HG03103 (cell line): Measurements from ENCODE around the gene HDAC4.

Source experiments
- ATAC-seq: cut with Tn5 transposase; IDR thresholded peaks from one replicate; pipeline ENCODE4 v1.9.1; 2021; ENCODE audit warnings: low read depth; ENCODE audit not compliant: unreplicated experiment

The HDAC4 gene

DNA sequence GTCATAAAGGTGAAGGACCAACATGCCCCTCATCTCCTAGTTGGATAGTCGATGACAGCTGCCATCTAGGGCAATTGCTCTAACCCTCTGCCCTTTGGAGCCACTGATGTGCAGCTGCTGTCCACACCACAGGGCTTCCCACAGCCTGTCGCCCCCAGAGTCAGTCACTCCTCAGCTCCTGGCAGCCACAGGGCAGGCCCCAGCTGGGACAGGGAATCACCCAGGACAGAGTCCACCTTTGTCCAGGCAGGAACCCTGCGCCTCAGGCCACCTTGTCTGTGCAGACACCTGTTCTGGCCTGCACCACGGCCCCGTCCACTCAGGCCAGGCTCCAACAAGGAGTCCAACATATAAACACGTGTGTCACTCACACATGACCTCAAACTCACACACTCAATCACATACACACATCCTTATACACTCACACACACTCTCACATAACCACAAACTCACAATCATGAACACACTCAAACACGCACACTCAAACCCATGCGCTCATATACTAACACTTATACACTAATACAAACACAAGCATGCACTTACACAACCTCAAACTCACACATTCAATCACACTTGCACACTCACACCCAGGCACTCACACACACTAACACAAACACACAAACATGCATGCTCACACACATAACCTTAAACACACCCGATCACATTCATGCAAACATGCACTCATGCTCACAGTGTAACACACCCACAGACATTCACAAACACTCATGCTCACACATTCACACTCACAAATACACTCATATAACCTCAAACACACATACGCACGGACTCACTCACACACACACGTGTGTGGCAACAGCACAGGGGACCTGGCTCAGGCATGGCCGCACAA, 29.7 kb downstream of the HDAC4 start:
- no peak for ATAC-seq

DNA sequence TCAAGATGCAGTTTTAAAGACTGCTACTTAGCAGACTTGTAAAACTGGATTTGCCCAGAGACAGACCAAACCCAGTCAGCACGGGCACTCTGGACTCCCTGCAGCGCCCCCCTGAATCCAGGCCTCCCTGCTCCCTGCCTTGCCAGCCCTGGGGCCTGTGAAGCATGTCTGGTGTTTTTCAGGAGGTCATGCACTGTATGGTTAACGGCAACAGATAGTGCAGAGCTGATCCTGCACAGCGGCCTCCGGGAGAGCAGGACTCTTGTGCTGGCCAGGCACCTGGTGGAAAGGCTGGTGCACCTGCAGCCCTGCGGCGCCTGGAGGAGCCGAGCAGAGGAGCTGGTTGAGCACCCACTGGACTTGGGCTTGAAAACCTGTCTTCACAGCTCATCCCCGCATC, 30.4 kb downstream of the HDAC4 start:
- no peak for ATAC-seq

DNA sequence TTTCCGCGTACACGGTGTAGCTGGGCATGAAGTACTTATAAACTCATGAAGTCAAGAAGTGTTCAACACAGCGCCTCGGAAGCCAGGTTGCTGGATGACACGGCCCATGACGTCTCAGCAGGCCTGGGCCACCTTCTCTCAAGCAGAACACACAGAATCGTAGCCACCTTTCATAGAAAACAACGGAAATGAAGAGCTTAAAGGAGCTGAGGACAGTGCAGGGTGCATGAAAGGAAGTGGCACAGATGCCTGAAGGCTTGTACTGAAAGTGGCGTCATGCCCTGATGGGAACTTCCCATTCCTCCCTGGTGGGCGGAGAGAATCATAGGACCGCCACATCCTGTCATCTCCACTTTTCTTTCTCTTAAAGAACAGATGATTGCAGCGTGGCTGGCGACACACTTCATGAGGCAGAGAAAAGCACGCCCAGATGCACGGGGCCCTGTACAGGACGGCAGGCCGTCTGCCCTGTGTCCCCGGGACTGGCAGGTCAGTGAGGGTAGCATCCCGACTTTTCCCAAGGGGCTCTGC, 31.1 kb downstream of the HDAC4 start:
- peak; percentile 60 for ATAC-seq

DNA sequence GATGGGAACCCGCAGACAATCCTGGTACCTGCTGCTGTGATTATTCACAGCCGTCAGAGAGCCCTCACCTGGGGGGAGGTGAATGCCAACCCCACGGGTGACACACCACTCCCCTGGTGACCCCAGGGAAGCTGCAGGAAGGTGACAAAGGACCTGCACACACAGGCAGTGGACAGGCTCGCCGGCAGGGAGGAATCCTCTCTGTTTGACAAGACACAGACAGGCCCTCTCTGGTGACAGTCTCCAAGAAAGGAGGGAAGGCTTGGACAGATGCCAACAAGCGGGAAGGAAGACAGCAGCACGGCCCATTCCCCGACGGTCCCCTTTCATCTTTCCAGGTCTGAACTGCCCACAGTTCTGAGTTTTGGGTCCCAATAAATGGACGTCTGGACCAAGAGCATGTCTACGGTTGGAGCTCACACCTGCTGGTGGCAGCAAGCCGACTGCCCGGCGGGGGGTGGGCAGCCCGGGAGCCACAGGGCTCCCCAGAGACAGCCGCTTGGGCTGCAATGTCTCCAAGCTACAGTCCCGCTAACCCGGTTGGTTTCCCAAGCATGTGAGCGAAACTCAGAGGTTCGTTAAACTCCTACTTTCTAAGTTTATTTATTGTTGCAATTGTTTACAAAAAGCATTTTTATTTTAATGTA, 31.8 kb downstream of the HDAC4 start:
- no peak for ATAC-seq

DNA sequence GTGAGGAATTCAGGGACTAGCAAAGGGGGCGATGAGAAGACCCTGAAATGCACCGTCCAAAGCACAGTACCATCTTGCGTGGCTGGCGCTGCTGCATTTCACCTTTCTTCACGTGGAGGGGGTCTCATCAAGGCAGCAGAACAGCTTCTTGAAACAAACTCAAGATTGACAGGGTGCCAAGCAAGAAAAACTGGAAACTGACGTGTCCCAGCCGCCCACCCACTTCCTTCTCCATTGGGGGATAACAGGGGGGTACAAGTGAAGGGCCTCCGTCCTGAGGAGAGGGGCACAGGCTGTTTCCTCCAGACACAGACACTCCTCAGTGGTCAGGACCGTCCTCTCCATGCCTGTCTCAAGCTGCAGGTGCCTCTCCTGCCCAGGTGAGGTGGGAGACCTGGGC, 32.5 kb downstream of the HDAC4 start:
- no peak for ATAC-seq

DNA sequence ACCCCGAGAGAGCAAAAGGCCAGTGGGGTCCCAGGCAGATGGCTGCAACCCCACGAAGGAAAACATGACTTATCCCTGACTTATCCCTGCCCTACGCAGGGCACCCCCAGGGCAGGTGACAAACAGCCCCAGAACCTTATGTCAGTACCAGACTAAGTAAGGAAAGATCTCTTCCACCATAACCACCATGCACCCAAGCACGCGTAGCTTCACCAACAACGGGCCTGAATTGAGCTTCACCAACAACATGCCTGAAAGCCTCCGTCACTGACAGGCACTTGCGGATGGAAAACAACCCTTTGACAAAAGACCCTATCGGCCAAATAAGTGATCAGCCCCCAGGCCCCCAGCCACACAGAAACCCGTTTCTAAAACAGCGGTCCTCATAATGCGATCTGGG, 34.1 kb downstream of the HDAC4 start:
- no peak for ATAC-seq

DNA sequence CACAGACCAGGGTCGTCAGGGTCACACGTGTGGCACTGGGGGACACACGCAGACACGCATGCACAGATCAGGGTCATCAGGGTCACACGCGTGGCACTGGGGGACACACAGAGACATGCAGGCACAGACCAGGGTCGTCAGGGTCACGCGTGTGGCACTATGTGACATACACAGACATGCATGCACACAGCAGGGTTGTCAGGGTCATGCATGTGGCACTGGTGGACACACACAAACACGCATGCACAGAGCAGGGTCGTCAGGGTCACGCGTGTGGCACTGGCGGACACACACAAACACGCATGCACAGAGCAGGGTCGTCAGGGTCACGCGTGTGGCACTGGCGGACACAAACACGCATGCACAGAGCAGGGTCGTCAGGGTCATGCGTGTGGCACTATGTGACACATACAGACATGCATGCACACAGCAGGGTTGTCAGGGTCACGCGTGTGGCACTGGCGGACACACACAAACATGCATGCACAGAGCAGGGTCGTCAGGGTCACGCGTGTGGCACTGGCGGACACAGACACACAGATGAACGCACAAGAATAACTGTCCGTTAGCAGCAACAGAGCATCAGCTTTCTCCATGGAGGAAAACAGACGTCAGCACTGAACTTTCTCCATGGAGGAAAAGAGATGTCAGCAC, 34.9 kb downstream of the HDAC4 start:
- ATAC-seq: no peak

DNA sequence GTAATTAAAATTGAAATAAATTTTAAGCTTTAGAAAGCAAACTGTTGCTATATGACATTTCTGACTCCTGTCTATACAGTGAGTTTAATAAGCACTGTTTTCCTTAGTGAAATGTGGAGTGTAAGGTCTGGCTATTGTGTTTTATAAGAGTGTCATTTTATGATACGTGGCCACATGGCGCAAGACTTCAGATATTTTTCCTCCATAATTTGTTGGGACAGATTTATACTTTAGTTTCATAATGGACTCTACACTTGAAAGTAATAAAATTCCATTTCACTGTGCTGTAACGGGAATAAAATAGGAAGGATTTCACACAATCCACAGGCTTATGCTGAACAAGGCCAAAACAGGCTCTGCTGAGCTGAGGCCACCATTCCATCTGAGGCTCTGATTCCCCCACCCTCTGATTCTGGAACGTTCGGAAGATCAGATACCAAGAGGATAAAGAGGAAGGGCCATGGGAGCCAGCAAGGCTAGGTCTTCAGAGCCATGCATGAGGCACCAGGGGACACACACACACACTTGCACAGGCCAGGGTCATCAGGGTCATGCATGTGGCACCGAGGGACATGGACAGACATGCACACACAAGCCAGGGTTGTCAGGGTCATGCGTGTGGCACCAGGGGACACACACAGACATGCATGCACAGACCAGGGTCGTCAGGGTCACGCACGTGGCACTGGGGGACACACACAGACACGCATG, 35.6 kb downstream of the HDAC4 start:
- no peak for ATAC-seq

DNA sequence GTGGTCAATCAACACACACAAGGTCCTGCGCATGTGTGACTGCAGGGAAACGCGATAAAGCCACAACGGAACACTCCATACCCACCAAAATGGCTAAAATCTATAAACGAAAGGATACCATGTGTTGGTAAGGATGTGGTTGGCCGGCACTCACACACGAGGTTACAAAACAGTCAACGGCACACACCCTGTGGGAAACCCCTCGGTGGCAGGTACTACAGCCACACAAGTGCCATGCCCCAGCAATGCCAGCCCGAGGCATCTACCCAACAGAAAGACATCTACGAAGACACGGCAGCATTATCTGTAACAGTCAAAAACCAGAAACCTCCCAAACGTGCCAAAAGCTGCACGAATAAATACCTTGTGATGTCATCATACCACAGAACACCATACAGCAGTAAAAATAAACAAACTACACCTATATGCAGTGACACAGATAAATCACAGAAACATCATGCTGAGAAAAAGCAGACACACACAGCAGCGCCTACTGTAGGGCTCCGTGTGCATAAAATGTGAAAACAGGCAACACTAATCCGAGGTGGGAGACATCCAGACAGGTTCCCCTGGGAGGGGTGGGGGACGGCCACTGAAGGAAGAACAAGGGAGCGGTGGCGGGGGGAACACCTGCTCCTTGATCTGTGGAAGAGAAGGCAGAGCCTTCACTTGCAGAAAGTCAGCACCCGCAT, 36.7 kb downstream of the HDAC4 start:
- no peak for ATAC-seq

DNA sequence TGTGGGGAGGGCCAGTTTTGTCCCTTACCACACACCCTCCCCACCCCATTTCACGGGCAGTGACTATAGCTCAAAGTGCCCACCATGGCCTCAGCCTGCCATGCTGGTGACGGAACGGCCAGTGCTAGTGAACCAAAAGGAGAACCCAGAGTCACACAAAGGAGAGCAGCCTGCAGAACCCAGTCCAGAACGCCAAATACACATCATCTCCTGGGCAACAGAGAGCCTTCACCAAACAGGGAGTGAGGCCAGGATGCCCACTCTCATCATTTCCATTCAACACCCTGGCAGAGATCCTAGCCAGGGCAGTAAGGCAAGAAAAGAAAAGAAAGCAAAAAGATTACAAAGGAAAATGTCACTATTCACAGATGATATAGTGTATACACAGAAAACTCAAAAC, 38.3 kb downstream of the HDAC4 start:
- no peak for ATAC-seq

DNA sequence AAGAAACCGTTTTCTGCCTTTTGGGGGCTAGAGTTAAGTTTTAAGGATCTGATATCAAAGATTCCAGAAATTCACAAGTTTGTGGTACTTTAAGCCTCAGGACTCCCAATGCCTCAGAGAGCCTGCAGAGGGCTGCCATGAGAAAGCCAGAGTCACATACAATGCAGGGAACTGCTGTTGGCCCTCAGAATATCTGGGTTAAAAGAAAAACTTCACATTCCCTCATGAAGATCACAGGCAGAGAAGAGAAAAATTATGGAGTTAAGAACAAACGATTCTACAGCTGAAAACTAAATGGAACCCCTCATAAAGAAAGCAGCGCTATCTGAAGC, 39.5 kb downstream of the HDAC4 start:
- ATAC-seq: no peak

DNA sequence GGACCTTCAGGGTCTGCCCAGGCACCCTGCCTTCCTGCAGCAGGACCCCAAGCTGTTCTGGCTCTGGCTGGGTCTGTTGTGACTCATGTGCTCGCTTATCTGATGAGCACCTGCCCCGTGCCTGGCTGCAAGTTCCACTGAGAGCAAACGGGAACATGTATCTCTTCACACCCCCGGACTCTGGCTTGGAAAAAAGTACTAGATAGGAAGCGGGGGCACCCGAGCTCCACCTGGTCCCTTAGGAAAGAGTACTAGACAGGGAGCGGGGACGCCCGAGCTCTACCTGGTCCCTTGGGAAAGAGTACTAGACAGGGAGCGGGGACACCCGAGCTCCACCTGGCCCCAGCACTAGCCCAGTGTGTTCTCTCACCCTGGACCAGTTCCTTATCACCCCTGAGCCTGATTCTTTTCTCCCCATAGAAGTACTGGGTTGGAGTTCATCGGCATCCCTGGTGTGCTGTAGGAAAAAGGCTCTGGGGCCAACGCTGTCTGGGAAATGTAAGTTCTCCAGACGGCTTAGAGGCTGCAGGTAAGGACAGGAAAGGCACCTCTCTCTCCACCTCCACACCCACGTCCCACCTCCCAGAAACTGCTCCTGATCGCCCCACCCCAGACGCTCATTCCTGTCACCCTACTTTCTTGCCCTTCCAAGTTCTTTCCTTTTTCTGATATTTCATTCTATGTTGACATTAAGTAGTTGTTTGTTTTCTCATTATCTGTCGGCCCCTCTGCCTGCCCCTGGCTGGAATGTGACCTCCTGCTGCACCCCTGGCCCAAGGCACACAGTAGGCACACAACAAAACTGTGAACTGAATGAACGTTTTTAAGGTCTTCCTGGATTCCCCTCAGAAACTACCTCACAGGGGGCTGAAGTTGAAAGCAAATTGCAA, 40.2 kb downstream of the HDAC4 start:
- no peak for ATAC-seq

DNA sequence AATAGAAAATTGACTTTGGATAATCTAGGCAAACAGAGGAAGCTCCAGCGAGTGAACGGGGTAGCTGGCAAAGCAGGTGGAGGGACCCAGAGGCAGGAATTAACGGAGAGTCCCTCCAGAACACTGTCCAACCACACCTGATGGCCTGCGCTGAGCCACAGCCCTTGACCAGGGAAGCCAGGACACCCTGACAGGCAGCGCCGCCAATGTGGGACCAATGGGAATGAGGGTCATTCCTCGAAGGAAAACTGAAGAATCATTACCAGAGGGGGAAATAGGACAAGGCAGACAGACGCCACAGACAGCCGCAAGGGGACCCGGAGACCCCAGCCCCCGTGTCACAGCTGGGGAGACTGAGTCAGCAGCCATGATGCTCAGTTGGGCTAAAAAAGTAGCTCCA, 40.8 kb downstream of the HDAC4 start:
- no peak for ATAC-seq

DNA sequence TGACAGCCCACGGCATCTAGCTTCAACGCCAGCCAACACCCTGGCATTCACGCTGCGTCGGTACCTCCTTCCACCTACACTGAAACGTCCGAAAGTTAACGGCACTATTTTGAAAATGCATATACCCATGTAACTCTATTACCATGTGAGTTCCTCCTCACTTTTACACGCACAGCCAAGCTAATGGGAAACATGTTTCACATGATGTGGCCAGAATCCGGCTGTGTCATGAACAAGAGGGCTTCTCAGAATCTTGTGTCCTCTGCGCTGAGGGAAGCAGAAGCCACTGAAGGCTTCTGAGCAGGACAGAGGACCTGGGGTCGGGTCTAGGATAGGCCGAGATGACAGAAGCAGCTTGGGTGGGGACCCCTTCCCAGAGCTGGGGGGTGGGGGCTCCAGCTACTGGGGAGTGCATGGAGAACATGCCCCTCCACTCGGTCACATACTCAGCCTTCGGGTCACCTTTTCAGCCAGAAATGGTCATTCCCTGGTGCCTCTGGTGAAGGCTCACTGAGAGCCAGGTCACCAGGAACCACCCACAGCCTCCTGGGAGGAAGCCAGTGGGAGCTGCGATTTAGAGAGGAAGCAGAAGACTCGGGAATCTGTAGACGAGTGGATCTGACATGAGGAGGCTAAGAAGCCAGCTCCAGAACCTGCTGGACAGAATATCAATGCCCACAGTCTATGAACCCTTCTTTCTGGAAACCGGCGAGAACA, 41.5 kb downstream of the HDAC4 start:
- ATAC-seq: no peak

DNA sequence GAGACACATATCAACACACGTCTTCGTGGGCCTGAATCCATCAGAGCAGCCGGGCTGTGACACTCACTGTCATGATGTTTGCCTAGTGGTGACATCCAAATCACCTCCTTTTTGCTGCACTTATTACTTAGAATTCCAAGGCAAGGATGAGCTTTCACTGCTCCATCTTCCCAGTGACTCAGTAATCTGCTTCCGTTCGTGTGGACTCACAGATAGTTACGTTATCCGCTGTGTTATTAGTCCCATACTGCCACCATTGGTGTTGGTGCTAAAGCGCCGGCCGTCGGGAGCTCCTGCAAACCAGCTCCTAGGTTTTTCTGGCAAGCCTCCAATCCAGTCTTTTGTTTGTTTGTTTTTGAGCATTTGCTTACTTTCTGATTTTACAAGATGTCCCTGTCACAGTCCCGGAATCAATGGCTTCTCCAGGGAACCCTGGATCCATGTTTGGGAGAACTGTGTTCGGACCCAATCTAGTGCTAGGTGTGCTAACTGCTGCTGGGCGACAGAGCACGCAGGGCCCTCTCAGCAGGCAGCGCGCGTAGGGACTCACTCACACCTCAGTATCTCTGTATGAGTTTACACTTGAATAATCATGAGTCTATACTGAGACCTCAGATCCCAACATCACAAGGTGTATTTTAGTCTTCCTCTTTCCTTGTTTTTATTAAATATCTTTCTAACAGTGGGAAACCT, 42.6 kb downstream of the HDAC4 start:
- ATAC-seq: no peak

DNA sequence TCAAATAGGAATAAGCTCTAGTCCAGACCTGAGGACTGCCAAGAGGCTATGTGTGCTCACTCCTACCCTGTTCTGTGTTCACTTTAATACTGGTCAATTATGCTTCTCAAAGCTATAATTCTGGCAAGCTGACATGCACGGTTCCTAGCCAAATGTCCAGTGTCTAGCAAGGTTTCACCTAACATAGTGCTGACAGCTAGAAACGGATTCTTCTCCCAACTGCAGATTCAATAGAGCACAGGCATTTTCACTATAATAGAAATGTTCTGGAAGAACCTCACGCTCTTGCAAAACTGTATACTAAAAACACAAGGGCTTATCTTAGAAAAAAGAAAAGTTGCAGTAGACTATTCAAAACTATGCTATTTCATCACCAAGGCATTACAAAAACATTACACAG, 45.1 kb downstream of the HDAC4 start:
- ATAC-seq: no peak

DNA sequence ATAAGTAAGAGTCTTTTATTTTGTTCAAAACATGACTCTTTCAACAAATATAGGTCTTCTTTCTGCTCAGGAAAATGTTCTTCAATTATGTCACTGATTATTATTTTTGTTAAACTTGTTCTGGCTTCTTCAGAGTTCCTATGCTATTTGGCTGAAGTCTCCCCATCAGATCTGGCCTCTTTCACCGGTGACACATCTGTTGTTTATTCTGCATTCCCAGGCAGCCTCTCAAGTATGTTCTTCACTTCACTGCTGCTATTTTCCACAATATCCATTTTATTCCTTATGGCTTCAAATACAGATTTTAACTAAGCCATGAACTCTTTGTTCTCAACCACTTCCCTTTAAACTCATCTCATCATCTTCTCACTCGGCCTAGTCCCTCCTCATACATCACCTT, 45.7 kb downstream of the HDAC4 start:
- ATAC-seq: no peak

DNA sequence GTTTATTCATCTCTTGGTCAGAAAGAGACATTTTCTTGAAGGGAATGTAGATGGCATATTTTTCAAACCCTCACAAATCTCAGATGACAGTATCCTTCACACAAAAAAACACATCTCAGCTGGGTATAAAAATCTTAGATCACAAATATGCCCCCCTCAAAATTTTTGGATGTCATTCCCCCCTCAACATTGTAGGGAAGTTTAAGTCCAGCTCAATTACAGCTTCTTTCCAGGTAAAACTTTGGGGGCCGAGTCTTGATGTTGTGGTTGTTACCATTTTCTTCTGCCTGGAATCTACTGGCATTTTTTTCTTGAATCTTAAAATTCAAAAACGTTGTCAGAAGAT, 46.1 kb downstream of the HDAC4 start:
- ATAC-seq: no peak
